GM19099 (cell line): ENCODE results near the gene GPR84.

Source experiments
- POLR2A ChIP-seq: IDR thresholded peaks from 3 replicates; pipeline ENCODE4 v1.6.1; 2011; ENCODE audit warnings: low read depth; ENCODE audit not compliant: insufficient read length; ENCODE audit errors: extremely low read depth

The GPR84 gene

GRCh38 chr12:54356951-54357356, 7.3 kb downstream of the GPR84 start:
- no peak for TF ChIP-seq POLR2A

GRCh38 chr12:54356228-54356627, 8.1 kb downstream of the GPR84 start:
- TF ChIP-seq POLR2A, result no peak

GRCh38 chr12:54355104-54355815, 9.0 kb downstream of the GPR84 start:
- TF ChIP-seq POLR2A, result no peak

GRCh38 chr12:54352891-54353874, 11.1 kb downstream of the GPR84 start:
- TF ChIP-seq POLR2A, result no peak

- TF ChIP-seq POLR2A, result no peak
Observed at GRCh38 chr12:54352022-54352531, 12.2 kb downstream of the GPR84 start.

- no peak for TF ChIP-seq POLR2A
Observed at GRCh38 chr12:54351341-54351740, 12.9 kb downstream of the GPR84 start.

- no peak for TF ChIP-seq POLR2A
Observed at GRCh38 chr12:54350743-54351142, 13.5 kb downstream of the GPR84 start.

GRCh38 chr12:54349679-54350078, 14.6 kb downstream of the GPR84 start:
- no peak for TF ChIP-seq POLR2A

GRCh38 chr12:54349036-54349435, 15.2 kb downstream of the GPR84 start:
- no peak for TF ChIP-seq POLR2A

- TF ChIP-seq POLR2A, result no peak
Observed at GRCh38 chr12:54341378-54342300, 22.6 kb downstream of the GPR84 start.

- TF ChIP-seq POLR2A, result no peak
Observed at GRCh38 chr12:54340846-54341245, 23.4 kb downstream of the GPR84 start.

- TF ChIP-seq POLR2A, result no peak
Observed at GRCh38 chr12:54338698-54339296, 25.5 kb downstream of the GPR84 start.

- TF ChIP-seq POLR2A, result no peak
Observed at GRCh38 chr12:54337854-54338650, 26.2 kb downstream of the GPR84 start.
